ENCODE data around the gene CNPY4.

GRCh38 chr7:100174582-100174981 is 55.1 kb downstream of the CNPY4 start:
- TF ChIP-seq CTCF (IDR thresholded peaks at IDR 0.05; ENCODE audit: low read length): no peak
- TF ChIP-seq EZH2 (optimal IDR thresholded peaks at IDR 0.05; ENCODE audit: low read depth, low read length): no peak
